GM21390 (cell line): ENCODE results near the gene TIMP3.

Source experiments
- ATAC-seq: cut with Tn5 transposase; IDR thresholded peaks from one replicate; pipeline ENCODE4 v1.9.1; 2021; ENCODE audit not compliant: unreplicated experiment

Gene TIMP3

GRCh38 chr22:32785321-32786026 lies 16.0 kb upstream of the TIMP3 start:
- no peak for ATAC-seq

DNA sequence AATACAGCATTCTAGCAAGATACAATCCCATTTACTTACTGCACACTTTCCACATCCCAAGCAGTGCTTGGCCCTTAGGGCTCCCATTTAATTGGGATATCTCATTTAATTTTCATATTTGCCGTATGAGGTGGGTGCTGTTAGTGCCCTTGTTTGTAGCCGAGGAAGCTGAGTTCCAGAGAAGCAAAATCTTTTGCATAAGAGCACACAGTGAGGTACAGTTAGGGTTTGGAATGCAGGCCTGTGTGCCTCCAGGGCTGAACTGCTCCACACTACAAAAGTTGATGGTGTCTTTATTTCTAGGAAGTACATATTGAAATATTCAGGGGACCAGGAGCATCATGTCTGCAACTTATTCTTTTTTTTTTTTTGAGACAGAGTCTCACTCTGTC lies 15.5 kb upstream of the TIMP3 start:
- ATAC-seq: no peak

DNA sequence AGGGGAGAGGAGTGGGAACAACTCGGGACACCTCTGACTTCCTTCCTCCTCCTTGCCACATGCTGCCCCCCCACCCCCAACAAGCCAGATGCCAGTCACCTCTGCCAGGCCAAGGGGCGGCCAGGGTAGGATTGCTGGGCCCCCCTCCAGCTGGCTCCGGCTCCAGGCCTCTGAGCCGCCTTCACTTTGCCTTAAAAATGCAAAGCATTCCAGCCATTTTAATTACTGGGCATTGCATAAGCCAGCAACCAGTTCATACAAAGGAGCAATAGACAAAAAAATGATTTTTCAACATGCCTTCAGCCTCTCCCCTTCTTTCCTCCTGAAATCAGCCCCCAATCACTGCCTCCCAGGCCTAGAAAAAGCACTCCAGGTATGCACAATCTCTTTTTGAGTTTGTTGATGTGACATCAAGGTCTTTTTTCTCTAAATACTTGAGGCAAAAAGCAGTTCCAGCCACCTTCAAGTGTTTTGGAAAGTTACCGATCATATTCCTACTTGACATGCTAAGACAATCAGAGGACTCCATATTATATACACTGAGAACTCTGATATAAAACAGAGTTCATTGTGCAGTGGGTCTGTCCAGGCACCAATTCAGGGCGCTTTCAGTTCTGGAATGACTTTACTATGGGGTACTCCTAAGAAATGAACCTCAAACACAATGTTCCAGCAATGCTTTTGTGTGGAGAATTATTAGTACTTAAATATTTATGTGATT lies 12.4 kb upstream of the TIMP3 start:
- ATAC-seq: no peak

DNA sequence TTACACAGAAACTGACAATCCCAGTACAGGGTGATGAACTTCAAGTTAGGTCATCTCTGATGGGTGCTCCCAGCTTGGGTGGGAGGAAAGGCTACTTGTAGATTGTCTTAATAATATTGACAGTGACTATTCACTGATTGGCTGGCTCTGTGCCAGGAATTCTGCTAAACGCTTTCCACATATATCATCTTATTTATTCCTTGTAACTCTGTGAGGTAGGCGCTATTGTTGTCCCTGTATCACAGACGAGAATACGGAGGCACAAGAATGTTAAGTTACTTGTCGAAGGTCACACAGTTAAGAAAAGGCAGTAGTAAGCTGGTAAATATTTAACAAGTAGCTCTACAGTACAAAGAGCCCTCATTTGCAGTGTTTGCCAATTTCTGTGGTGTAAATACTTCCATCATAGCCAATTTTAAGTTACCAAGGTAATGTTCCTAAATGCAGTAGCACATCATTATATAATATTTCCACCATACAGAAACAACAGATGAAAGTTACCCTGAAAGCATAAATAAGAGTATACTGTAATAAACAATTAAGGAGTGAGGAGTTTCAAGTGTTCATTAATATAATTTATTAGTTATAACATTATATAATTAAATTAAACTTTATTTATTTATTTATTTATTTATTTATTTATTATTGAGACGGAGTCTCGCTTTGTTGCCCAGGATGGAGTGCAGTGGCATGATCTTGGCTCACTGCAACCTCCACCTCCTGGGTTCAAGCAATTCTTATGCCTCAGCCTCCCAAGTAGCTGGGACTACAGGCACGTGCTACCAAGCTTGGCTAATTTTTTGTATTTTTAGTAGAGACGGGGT lies 11.5 kb upstream of the TIMP3 start:
- ATAC-seq: no peak

- no peak for ATAC-seq
These were observed 10.4 kb upstream of the TIMP3 start for GRCh38 chr22:32791056-32791455.

DNA sequence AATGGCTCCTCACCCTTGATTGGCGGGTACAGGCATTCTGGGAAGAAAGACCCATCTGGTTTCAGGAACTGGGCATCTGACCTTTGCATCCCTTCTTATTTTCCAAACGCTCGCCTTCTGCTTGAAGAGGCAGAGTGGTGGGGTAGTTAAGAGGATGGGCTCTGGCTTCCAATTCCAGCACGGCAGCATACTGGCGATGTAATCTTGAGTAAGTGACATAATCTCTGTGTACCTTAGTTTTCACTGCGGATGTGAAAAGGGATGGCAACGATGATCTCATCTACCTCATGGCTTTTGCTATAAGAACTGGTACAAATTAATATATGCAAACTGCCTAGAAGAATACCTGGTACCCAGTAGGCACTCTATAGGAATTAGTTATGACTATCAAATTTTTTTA lies 10.0 kb upstream of the TIMP3 start:
- no peak for ATAC-seq

GRCh38 chr22:32793589-32793988 lies 7.9 kb upstream of the TIMP3 start:
- ATAC-seq: no peak

DNA sequence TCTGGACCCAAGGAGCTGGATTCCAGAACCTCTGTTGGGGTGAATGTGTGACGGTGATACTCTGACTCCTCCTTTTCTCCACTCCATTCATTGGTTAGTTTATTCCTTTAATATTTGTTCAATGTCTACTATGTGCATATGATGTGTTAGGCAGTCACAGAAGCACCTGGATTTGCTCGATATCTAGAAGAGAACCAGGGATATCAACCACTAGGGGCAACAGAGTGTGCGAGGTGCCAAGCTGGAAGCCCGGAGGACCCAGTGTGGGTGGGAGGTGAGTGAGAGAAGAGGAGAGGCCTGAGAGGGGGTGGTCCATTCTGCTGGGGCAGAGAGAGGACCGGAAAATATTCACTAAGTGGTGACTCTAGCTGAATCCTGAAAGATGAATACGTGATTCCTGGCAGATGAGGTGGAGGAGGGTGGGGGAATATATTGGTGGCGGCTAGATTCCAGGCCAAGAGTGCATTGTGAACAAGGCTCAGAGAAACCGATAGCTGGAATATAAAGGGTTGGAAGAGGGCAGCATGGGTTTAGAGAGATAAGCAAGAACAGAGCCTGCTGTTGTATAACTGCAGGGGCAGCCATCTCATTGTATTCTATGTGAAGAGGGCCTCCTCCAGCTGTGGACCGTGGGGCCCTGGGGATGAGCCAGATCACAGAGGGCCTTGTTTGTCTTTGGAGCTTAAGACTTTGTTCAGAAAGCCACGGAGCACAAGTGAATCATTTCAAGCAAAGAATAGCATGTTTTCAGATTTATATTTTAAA lies 6.9 kb upstream of the TIMP3 start:
- ATAC-seq: no peak

DNA sequence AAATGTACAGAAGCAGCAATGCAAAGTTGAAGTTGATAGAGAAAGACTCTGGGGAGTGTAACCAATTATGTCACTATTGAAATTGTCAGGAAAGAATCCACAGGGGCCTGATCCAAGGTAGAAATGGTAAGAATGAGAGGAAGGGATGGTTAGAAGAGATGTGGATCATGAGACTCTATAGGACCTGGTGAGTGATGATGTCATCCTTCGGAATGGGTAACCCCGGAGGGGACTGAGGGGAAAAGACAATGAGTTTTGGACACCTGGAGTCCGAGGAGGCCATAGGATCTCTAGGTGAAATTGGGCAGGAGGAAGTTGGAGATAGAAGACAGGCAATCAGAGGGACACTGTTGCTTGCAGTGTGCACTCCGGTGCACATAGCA lies 6.3 kb upstream of the TIMP3 start:
- ATAC-seq: no peak

DNA sequence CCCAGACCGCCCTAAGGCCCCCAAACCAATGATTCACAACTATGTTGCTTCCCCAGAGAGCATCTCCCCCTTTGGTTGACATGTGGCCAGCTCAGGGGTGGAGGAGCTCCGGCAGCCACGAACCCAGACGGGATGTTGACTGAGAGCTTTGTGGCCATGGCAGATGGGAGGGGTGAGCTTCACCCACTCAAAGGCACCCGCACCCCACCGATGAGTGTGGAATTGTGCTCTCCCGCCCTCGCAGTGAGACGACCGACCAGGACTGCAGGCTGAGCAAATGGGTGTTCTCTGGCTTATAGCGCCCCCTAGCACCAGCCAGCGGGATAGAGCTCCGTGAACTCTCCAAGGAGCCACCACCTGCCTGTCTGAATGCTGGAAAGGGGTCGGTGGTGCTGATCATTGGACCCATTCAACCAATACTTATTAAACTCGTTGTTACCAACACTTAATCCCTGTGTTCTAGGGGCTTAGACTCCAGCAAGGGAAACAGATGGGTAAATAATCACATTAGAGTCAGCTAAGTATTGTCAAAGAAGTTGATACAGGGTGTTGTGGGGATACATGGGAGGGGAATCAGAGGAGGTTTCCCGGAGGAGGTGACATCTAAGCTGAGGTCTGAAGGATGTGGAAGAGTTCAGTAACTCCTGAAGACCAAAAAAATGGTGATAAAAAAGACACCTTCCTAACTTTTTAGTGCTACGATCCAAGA lies 4.5 kb upstream of the TIMP3 start:
- ATAC-seq: no peak

- ATAC-seq: no peak
These were observed 2.0 kb upstream of the TIMP3 start for GRCh38 chr22:32799496-32799895.

DNA sequence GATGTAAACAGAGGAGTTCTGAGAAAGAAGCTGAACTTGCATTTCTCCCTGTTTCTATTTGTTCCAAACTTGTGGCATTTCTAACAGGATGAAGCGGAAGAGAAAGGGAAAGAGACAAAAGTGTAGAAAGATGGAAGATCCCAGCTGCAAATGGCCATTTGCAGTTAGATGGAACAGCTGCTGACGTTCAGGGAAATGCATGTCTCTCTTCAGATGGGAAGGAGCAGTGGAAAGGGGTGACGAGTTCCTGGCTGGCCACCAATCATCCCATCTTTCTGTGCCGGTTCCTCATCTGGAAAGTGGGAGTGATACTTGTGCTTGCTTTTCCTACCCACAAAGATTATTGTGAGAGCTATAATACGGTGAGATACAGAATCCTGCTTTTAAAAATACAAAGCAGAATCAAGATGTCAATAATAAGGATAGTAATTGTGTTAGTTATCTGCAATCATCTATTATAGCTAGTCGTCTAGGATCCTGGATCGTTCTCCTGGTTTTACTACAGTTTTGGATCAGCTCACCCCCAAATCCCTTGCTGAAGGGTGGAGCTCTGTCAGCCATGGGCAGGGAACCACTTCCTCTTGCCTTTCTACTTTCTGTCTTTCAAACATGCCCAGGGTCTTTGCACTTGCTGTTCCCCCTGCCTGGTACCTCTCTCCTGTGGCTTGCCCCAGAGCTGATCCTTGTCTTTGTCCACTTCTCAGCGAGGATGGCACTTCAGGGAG lies 1.2 kb upstream of the TIMP3 start:
- no peak for ATAC-seq

- ATAC-seq: no peak
These were observed 440 bp upstream of the TIMP3 start for GRCh38 chr22:32800994-32801536.

- no peak for ATAC-seq
These were observed 796 bp downstream of the TIMP3 start for GRCh38 chr22:32802237-32802765.

- no peak for ATAC-seq
These were observed 1.7 kb downstream of the TIMP3 start for GRCh38 chr22:32803020-32803737.

GRCh38 chr22:32803738-32804435 lies 2.4 kb downstream of the TIMP3 start:
- no peak for ATAC-seq

- no peak for ATAC-seq
These were observed 3.2 kb downstream of the TIMP3 start for GRCh38 chr22:32804531-32805360.
